Endothelial cell of umbilical vein (primary cell): ENCODE data around the gene SLC15A3.

Experiments used
- CTCF ChIP-seq, 2 donors: IDR thresholded peaks; 1 replicate in 1 of 2; 2 replicates in 1 of 2; pipeline ENCODE4 v1.5.1; 2011; ENCODE audit warnings: low read length in 2 of 2, mild to moderate bottlenecking in 2 of 2, moderate library complexity in 2 of 2, control low read depth in 1 of 2, inconsistent platforms in 1 of 2, low read depth in 1 of 2; ENCODE audit not compliant: insufficient read depth in 1 of 2; ENCODE audit errors: extremely low read depth in 1 of 2
- MAX ChIP-seq: IDR thresholded peaks from 2 replicates; pipeline ENCODE4 v1.6.1; 2011; ENCODE audit not compliant: insufficient read depth, insufficient read length
- MYC ChIP-seq: IDR thresholded peaks from one replicate; pipeline ENCODE4 v1.6.1; 2011; ENCODE audit warnings: mild to moderate bottlenecking, low read depth, low read length
- POLR2A ChIP-seq: IDR thresholded peaks from 2 replicates; pipeline ENCODE4 v1.6.1; 2012; ENCODE audit warnings: low read depth, mild to moderate bottlenecking, control low read depth, low read length

DNA sequence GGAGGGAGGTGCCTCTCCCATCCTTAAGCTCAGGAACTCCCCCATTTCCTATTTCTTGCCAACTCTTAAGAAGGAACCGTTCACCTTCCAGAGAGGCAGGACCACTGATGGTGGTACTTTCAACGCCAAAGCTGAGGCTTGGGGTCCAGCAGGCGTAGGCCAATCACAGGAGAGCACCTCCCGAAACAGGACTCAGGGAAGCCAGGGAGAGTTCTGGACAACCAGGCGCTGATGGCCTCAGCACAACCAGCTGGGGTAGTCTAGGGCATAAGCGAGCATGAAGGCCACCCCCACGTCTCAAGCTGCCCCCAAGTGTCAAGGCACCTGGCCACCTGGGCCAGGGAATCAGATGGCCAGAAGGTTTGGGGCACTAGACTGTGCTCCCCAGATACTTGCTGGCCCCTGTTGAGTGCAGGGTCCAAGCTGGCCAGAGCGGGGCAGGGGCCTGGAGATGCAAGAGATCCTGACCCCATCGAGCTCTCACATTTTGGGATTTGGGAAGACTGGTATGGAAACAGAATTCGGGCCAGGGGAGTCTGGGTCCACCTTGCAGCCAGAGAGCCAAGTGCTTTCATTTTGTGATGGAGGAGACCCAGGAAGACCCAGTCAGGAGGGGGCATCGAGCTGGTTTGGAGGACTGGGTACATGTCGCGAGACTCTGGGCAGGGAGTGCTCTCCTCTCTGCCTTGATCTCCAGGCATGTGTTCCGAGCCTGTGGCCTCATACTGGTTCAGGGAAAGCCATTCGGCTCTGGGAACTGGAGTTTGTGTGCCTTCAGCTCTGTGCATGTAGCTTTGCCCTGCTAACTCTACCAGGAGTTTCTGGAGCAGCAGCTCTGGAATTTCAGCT is 20.4 kb upstream of the SLC15A3 start:
- TF ChIP-seq POLR2A (no peak), MAX (no peak), CTCF (IDR thresholded peaks at IDR 0.05; ENCODE audit: extremely low read depth in 1 of 2, insufficient read depth in 1 of 2, low read depth in 1 of 2, low read length in 2 of 2) (no peak), MYC (no peak)
